22Rv1 (cell line): ENCODE measurements around the gene GOLGA6D.
"Not testable (repeated sequence)": the region's sequence is repeated elsewhere in the genome, so short reads cannot be mapped to it uniquely, and the experiment has no call there.

Experiments used
- ZFX ChIP-seq: fragments of 450-650 bp; IDR thresholded peaks from 2 replicates; pipeline ENCODE4 v1.6.1; 2017; ENCODE audit warnings: antibody characterized with exemption, borderline replicate concordance
- TF ChIP-seq, protein P1 (sequence below): fragments of 450-650 bp; IDR thresholded peaks from 2 replicates; pipeline ENCODE4 v1.5.1; 2017; ENCODE audit warnings: mild to moderate bottlenecking

DNA sequence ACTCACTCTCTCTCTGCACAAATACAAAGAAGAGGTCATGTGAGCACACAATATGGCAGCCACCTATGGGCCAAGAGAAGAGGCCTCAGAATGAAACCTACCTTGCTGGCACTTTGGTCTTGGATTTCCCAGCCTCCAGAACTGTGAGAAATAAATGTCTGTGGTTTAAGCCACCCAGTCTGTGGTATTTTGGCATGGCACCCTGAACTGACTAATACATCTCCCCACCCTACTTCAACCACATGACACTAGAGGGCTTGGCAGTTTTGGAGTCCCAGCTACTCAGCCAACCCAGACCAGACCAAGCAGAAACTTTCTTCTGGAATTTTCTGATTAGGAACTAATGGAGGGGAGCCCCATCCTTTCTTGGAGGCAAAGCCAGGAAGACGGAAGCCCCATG lies 29.9 kb downstream of the GOLGA6D start:
- TF ChIP-seq, protein P1, sequence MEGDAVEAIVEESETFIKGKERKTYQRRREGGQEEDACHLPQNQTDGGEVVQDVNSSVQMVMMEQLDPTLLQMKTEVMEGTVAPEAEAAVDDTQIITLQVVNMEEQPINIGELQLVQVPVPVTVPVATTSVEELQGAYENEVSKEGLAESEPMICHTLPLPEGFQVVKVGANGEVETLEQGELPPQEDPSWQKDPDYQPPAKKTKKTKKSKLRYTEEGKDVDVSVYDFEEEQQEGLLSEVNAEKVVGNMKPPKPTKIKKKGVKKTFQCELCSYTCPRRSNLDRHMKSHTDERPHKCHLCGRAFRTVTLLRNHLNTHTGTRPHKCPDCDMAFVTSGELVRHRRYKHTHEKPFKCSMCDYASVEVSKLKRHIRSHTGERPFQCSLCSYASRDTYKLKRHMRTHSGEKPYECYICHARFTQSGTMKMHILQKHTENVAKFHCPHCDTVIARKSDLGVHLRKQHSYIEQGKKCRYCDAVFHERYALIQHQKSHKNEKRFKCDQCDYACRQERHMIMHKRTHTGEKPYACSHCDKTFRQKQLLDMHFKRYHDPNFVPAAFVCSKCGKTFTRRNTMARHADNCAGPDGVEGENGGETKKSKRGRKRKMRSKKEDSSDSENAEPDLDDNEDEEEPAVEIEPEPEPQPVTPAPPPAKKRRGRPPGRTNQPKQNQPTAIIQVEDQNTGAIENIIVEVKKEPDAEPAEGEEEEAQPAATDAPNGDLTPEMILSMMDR, result not testable (repeated sequence)
- not testable (repeated sequence) for TF ChIP-seq ZFX
